ENCODE measurements around the gene CHGA. TPM values are rescaled to one million over a fixed set of nuclear protein-coding genes. Genes with fewer than 3 reads are reported as not detected.

CHGA gene
- total RNA-seq = not detected in 2 replicates

GRCh38 chr14:92922883-92923743, at the start of gene CHGA:
CHGA (plus strand) TSS chr14:92923150; CDS start chr14:92923360, 210 bp downstream.

Other genes starting within 250 kb of the CHGA start
- gene LGMN, start 174.5 kb upstream of the CHGA start, total RNA-seq = 53.2 and 55.3 TPM in 2 replicates
- 25.4 and 32.9 TPM in 2 replicates for gene GOLGA5, start 128.8 kb upstream of the CHGA start, total RNA-seq
- 29.9 and 37.3 TPM in 2 replicates for gene ITPK1, start 192.8 kb downstream of the CHGA start, total RNA-seq